Measurements from ENCODE around the gene CENPU. TPM values are rescaled to one million over a fixed set of nuclear protein-coding genes. Genes with fewer than 3 reads are reported as not detected.

Gene CENPU
- total and polyA plus RNA-seq, 2 experiments from 2014 or later: 88.3 to 186 TPM

DNA sequence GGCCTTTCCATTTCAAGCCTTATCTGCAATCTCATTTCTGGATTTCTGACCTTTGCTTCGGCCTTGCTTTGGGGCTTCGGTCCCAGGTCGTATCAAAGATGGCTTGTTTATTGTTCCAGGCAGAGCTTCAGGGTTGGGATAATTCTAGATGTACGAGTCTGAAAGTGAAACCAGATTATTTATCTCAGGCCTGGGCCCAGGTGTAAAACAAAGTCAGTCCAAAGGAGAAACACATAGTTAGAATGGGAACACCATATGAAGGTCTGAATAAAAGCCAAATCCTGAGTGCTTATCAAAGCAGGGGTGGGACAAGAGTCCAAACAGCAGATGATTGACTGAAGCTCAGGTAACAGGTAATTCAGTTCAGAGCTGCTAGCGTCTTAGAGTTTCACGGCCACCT is 67.2 kb downstream of the CENPU start:
- Histone ChIP-seq H3K4me3 (no peak overlapping the region), H4K20me1 (replicated peaks; ENCODE audit: insufficient read depth) (no peaks in the 10 kb centered on the region), H3K4me2 (no peak overlapping the region), H2AFZ (no peak overlapping the region), H3K4me1 (ENCODE audit: insufficient read depth) (no peaks in the 10 kb centered on the region), H3F3A (replicated peaks; ENCODE audit: low read depth) (no peaks in the 10 kb centered on the region), H3K79me2 (replicated peaks; ENCODE audit: insufficient read depth) (no peaks in the 10 kb centered on the region), H3K27ac (ENCODE audit: low read depth) (no peak overlapping the region), H3K36me3 (ENCODE audit: insufficient read depth) (no peaks in the 10 kb centered on the region), H3K27me3 (ENCODE audit: insufficient read depth) (no peaks in the 10 kb centered on the region), H3K9me2 (ENCODE audit: insufficient read depth) (no peaks in the 10 kb centered on the region)
- DNase-seq (ENCODE audit: low spot score) (no peak), ATAC-seq (no peak)
- peaks cover 2% of the 10 kb centered on the region for H3K4me1 Mint-ChIP-seq
- no peaks in the 10 kb centered on the region for H3K9me3 Mint-ChIP-seq
- H3K4me3 Mint-ChIP-seq: no peak overlapping the region
- H3K27me3 Mint-ChIP-seq (ENCODE audit: insufficient read depth, low read depth, poor library complexity): no peaks in the 10 kb centered on the region
- TF ChIP-seq, protein P1, sequence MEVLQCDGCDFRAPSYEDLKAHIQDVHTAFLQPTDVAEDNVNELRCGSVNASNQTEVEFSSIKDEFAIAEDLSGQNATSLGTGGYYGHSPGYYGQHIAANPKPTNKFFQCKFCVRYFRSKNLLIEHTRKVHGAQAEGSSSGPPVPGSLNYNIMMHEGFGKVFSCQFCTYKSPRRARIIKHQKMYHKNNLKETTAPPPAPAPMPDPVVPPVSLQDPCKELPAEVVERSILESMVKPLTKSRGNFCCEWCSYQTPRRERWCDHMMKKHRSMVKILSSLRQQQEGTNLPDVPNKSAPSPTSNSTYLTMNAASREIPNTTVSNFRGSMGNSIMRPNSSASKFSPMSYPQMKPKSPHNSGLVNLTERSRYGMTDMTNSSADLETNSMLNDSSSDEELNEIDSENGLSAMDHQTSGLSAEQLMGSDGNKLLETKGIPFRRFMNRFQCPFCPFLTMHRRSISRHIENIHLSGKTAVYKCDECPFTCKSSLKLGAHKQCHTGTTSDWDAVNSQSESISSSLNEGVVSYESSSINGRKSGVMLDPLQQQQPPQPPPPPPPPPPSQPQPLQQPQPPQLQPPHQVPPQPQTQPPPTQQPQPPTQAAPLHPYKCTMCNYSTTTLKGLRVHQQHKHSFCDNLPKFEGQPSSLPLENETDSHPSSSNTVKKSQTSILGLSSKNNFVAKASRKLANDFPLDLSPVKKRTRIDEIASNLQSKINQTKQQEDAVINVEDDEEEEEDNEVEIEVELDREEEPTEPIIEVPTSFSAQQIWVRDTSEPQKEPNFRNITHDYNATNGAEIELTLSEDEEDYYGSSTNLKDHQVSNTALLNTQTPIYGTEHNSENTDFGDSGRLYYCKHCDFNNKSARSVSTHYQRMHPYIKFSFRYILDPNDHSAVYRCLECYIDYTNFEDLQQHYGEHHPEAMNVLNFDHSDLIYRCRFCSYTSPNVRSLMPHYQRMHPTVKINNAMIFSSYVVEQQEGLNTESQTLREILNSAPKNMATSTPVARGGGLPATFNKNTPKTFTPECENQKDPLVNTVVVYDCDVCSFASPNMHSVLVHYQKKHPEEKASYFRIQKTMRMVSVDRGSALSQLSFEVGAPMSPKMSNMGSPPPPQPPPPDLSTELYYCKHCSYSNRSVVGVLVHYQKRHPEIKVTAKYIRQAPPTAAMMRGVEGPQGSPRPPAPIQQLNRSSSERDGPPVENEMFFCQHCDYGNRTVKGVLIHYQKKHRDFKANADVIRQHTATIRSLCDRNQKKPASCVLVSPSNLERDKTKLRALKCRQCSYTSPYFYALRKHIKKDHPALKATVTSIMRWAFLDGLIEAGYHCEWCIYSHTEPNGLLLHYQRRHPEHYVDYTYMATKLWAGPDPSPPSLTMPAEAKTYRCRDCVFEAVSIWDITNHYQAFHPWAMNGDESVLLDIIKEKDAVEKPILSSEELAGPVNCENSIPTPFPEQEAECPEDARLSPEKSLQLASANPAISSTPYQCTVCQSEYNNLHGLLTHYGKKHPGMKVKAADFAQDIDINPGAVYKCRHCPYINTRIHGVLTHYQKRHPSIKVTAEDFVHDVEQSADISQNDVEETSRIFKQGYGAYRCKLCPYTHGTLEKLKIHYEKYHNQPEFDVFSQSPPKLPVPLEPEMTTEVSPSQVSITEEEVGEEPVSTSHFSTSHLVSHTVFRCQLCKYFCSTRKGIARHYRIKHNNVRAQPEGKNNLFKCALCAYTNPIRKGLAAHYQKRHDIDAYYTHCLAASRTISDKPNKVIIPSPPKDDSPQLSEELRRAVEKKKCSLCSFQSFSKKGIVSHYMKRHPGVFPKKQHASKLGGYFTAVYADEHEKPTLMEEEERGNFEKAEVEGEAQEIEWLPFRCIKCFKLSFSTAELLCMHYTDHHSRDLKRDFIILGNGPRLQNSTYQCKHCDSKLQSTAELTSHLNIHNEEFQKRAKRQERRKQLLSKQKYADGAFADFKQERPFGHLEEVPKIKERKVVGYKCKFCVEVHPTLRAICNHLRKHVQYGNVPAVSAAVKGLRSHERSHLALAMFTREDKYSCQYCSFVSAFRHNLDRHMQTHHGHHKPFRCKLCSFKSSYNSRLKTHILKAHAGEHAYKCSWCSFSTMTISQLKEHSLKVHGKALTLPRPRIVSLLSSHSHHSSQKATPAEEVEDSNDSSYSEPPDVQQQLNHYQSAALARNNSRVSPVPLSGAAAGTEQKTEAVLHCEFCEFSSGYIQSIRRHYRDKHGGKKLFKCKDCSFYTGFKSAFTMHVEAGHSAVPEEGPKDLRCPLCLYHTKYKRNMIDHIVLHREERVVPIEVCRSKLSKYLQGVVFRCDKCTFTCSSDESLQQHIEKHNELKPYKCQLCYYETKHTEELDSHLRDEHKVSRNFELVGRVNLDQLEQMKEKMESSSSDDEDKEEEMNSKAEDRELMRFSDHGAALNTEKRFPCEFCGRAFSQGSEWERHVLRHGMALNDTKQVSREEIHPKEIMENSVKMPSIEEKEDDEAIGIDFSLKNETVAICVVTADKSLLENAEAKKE (CRISPR knock-in tag; IDR thresholded peaks at IDR 0.05): no peak
- TF ChIP-seq, protein P2, sequence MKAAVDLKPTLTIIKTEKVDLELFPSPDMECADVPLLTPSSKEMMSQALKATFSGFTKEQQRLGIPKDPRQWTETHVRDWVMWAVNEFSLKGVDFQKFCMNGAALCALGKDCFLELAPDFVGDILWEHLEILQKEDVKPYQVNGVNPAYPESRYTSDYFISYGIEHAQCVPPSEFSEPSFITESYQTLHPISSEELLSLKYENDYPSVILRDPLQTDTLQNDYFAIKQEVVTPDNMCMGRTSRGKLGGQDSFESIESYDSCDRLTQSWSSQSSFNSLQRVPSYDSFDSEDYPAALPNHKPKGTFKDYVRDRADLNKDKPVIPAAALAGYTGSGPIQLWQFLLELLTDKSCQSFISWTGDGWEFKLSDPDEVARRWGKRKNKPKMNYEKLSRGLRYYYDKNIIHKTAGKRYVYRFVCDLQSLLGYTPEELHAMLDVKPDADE (IDR thresholded peaks at IDR 0.05): no peak
- TF ChIP-seq ZNF331 (CRISPR knock-in tag; IDR thresholded peaks at IDR 0.05; ENCODE audit: low read depth) (no peak), EZH2phosphoT487 (IDR thresholded peaks at IDR 0.05; ENCODE audit: unreplicated experiment) (no peak), CREB1 (CRISPR knock-in tag; IDR thresholded peaks at IDR 0.05; ENCODE audit: low read depth) (no peak), JUNB (IDR thresholded peaks at IDR 0.05; ENCODE audit: unreplicated experiment) (no peak), NANOG (IDR thresholded peaks at IDR 0.05; ENCODE audit: borderline replicate concordance) (no peak), ZNF114 (CRISPR knock-in tag; IDR thresholded peaks at IDR 0.05) (no peak)
- TF ChIP-seq, protein P3, sequence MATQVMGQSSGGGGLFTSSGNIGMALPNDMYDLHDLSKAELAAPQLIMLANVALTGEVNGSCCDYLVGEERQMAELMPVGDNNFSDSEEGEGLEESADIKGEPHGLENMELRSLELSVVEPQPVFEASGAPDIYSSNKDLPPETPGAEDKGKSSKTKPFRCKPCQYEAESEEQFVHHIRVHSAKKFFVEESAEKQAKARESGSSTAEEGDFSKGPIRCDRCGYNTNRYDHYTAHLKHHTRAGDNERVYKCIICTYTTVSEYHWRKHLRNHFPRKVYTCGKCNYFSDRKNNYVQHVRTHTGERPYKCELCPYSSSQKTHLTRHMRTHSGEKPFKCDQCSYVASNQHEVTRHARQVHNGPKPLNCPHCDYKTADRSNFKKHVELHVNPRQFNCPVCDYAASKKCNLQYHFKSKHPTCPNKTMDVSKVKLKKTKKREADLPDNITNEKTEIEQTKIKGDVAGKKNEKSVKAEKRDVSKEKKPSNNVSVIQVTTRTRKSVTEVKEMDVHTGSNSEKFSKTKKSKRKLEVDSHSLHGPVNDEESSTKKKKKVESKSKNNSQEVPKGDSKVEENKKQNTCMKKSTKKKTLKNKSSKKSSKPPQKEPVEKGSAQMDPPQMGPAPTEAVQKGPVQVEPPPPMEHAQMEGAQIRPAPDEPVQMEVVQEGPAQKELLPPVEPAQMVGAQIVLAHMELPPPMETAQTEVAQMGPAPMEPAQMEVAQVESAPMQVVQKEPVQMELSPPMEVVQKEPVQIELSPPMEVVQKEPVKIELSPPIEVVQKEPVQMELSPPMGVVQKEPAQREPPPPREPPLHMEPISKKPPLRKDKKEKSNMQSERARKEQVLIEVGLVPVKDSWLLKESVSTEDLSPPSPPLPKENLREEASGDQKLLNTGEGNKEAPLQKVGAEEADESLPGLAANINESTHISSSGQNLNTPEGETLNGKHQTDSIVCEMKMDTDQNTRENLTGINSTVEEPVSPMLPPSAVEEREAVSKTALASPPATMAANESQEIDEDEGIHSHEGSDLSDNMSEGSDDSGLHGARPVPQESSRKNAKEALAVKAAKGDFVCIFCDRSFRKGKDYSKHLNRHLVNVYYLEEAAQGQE (IDR thresholded peaks at IDR 0.05; ENCODE audit: unreplicated experiment): no peak
- TF ChIP-seq, protein P4, sequence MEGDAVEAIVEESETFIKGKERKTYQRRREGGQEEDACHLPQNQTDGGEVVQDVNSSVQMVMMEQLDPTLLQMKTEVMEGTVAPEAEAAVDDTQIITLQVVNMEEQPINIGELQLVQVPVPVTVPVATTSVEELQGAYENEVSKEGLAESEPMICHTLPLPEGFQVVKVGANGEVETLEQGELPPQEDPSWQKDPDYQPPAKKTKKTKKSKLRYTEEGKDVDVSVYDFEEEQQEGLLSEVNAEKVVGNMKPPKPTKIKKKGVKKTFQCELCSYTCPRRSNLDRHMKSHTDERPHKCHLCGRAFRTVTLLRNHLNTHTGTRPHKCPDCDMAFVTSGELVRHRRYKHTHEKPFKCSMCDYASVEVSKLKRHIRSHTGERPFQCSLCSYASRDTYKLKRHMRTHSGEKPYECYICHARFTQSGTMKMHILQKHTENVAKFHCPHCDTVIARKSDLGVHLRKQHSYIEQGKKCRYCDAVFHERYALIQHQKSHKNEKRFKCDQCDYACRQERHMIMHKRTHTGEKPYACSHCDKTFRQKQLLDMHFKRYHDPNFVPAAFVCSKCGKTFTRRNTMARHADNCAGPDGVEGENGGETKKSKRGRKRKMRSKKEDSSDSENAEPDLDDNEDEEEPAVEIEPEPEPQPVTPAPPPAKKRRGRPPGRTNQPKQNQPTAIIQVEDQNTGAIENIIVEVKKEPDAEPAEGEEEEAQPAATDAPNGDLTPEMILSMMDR (conservative IDR thresholded peaks at IDR 0.05; ENCODE audit: low read depth in 2 of 2): no peak
- no peak overlapping the region for H3K27ac Mint-ChIP-seq
- H3K36me3 Mint-ChIP-seq (ENCODE audit: low read depth): peaks cover 13% of the 10 kb centered on the region; the same call in 2 of the 3 replicates

Data from GM23338 (cell line).